Kidney (tissue), 14 donors: ENCODE results near the gene MPZL1. TPM values are rescaled to one million over a fixed set of nuclear protein-coding genes. Genes with fewer than 3 reads are reported as not detected.

Source experiments
- DNase-seq, 5 donors: peaks; one replicate each; pipeline ENCODE4 v3.0.0-alpha.2; 2013 to 2020
- FAIRE-seq: peaks from 2 replicates; lab custom pipeline; 2012; peaks lifted over from hg19 to GRCh38; lab: Jason Lieb, UNC
- H3K27ac ChIP-seq, 2 donors: one replicate each; pipeline ENCODE4 v1.7.0; 2013; ENCODE audit warnings: low read depth in 2 of 2, low read length in 2 of 2, inconsistent platforms in 1 of 2
- H3K27me3 ChIP-seq: one replicate; pipeline ENCODE4 v1.7.1; 2013; ENCODE audit warnings: low read length, inconsistent platforms; ENCODE audit not compliant: control insufficient read depth, insufficient read depth
- H3K36me3 ChIP-seq, 3 donors: one replicate each; pipeline versions ENCODE4 v1.7.0 to v1.7.1; 2013; ENCODE audit warnings: low read length in 3 of 3, control low read depth in 1 of 3, inconsistent platforms in 1 of 3; ENCODE audit not compliant: insufficient read depth in 3 of 3, control insufficient read depth in 2 of 3
- H3K4me1 ChIP-seq, 3 donors: one replicate each; pipeline versions ENCODE4 v1.7.0 to v1.7.1; 2013; ENCODE audit warnings: low read length in 3 of 3, inconsistent platforms in 1 of 3, low read depth in 1 of 3; ENCODE audit not compliant: control insufficient read depth in 2 of 3, insufficient read depth in 2 of 3
- H3K4me3 ChIP-seq, 3 donors: one replicate each; pipeline versions ENCODE4 v1.7.0 to v1.8.1; 2013; ENCODE audit warnings: low read length in 3 of 3, control low read depth in 1 of 3, inconsistent platforms in 1 of 3
- H3K9ac ChIP-seq, 3 donors: one replicate each; pipeline versions ENCODE4 v1.7.0 to v1.7.1; 2013; ENCODE audit warnings: low read length in 3 of 3, control low read depth in 1 of 3, inconsistent platforms in 1 of 3
- H3K9me3 ChIP-seq, 3 donors: one replicate each; pipeline versions ENCODE4 v1.7.0 to v1.7.1; 2013; ENCODE audit warnings: low read length in 3 of 3, control low read depth in 1 of 3, inconsistent platforms in 1 of 3; ENCODE audit not compliant: control insufficient read depth in 2 of 3, insufficient read depth in 1 of 3
- intact Hi-C: fragments of 100-400 bp; cut with DNase I; formaldehyde crosslinking; loops from one replicate; pipeline ENCODE4 v1.11.1; 2022
- polyA plus RNA-seq: library from polyadenylated mRNA; stranded (reverse); fragments of 350-450 nt; fragmentation: Illumina TruSeq; extraction: RNeasy Lipid Tissue Mini Kit (QIAGEN cat#74804); gene quantifications from one replicate; pipeline ENCODE4 v1.2.3, GENCODE V29; 2014; ENCODE audit warnings: low read depth, low replicate concordance; ENCODE audit not compliant: insufficient read depth
- total RNA-seq: library from RNA; stranded (reverse); fragmentation: NEBNext Ultra II Directional; extraction: Animal tissue kit (Norgen Biotek cat#: 25700); gene quantifications from one replicate; pipeline ENCODE4 v1.2.1, GENCODE V29; 2021
- TF ChIP-seq, protein P1 (sequence below): IDR thresholded peaks from 3 replicates; pipeline ENCODE4 v1.5.1; 2012; ENCODE audit warnings: mild to moderate bottlenecking, moderate library complexity, borderline replicate concordance; ENCODE audit not compliant: insufficient read depth; ENCODE audit errors: extremely low read depth
- donor health status: control.
- donor health status: control.
- donor health status: control.
- donor health status: control.
- donor health status: control.
- donor health status: DM: yes; HTN: yes; CAD: no.
- donor health status: Normal renal cell carcinoma (clear cell type).

The MPZL1 gene
- total and polyA plus RNA-seq, 2 donors from 2014 or later = 42.1 to 98.3 TPM

DNA sequence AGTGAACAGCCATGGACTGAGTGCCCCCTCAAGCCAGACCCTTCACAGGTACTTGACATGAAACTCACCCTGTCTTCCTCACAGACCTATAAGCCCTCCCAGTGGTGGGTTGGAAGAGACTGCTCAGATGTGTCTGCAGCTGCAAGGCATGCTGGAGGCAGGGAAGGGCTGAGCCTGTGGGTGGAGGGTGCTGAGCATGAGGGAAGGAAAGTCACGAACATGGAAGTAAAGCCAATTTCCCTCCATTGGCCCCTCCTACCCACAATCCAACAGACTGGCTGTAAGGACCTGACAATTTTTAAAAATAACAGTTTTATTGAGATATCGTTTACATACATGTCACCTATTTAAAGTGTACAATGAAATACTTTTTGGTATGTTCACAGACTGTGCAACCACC, 47.6 kb upstream of the MPZL1 start:
- no peaks in the 10 kb centered on the region for H3K9me3 ChIP-seq
- H3K27me3 ChIP-seq = no peaks in the 10 kb centered on the region
- DNase-seq (no peak), FAIRE-seq (no peak)
- peaks cover 0 to 2% (median 0%) of the 10 kb centered on the region in 3 donors for H3K4me1 ChIP-seq
- no peak overlapping the region for H3K27ac ChIP-seq
- H3K9ac ChIP-seq = no peak overlapping the region
- H3K36me3 ChIP-seq = no peaks in the 10 kb centered on the region
- TF ChIP-seq, protein P1, sequence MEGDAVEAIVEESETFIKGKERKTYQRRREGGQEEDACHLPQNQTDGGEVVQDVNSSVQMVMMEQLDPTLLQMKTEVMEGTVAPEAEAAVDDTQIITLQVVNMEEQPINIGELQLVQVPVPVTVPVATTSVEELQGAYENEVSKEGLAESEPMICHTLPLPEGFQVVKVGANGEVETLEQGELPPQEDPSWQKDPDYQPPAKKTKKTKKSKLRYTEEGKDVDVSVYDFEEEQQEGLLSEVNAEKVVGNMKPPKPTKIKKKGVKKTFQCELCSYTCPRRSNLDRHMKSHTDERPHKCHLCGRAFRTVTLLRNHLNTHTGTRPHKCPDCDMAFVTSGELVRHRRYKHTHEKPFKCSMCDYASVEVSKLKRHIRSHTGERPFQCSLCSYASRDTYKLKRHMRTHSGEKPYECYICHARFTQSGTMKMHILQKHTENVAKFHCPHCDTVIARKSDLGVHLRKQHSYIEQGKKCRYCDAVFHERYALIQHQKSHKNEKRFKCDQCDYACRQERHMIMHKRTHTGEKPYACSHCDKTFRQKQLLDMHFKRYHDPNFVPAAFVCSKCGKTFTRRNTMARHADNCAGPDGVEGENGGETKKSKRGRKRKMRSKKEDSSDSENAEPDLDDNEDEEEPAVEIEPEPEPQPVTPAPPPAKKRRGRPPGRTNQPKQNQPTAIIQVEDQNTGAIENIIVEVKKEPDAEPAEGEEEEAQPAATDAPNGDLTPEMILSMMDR = no peak
- H3K4me3 ChIP-seq = no peak overlapping the region
- intact Hi-C loops = no loop called here

DNA sequence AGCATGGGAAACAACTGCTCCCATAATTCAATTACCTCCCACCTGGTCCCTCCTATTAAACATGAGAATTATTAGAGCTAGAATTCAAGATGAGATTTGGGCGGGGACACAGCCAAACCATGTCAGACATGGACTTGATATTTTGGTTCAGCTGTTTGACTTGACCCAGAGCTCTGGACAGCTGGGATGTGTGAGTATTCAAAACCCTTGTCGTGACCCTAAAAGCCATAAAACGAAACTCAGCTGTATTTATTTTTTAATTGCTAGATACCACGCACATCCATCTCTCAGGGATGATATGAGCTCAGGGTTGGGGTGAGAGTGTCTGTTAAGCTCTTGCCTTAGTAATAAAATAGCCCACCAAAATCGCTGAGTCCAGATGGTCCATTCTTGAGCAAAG, 46.3 kb upstream of the MPZL1 start:
- peaks cover 0 to 2% (median 0%) of the 10 kb centered on the region in 3 donors for H3K4me1 ChIP-seq
- no peaks in the 10 kb centered on the region for H3K27me3 ChIP-seq
- intact Hi-C loops = no loop called here
- no peak overlapping the region for H3K9ac ChIP-seq
- DNase-seq = peak in 1 of 5 donors; percentile 65
- H3K27ac ChIP-seq = no peak overlapping the region
- FAIRE-seq = no peak
- TF ChIP-seq, protein P1 = no peak
- no peak overlapping the region for H3K4me3 ChIP-seq
- no peaks in the 10 kb centered on the region for H3K9me3 ChIP-seq
- H3K36me3 ChIP-seq = no peaks in the 10 kb centered on the region

DNA sequence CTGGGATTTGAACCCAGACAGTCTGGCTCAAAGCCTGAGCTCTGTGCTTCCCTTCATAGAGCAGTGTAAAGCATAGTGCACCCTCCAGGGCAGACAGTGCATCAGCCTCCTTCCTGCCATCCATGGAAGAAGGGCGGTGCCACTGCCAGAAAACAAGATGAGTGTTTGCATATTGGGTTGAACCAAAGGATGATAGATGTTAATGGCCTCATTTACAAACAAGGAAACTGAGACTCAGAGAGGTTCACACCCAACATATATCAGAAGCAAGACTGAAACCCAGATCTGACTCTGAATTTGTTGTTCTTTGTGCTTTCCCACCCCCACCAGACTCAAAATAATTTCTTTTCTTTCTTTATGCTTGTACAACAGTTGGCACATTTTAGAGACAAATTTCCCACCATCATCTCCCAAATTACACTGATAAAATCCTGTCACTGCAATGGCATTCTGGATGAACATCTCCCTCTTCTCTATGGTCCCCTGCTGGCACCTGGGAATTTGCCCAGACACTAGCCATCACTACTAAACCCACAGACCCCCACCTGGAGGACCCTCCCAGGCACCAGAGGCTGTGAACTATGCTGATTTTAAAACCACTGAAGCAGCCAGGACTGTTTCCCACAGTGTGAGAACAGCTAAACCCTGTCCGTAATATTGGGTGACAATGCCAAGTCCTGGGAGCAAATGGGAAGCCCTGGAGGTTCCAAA, 45.4 kb upstream of the MPZL1 start:
- intact Hi-C loops = no loop called here
- no peak overlapping the region for H3K27ac ChIP-seq
- peaks cover 0 to 5% (median 0%) of the 10 kb centered on the region in 3 donors for H3K4me1 ChIP-seq
- FAIRE-seq = no peak
- DNase-seq = no peak
- H3K9me3 ChIP-seq = no peaks in the 10 kb centered on the region
- TF ChIP-seq, protein P1 = no peak
- no peak overlapping the region for H3K9ac ChIP-seq
- H3K36me3 ChIP-seq = no peaks in the 10 kb centered on the region
- H3K4me3 ChIP-seq = no peak overlapping the region
- no peaks in the 10 kb centered on the region for H3K27me3 ChIP-seq
